ENCODE measurements around the gene HRK.

GRCh38 chr12:116856729-116857128 is 24.5 kb downstream of the HRK start:
- TF ChIP-seq EP300 (IDR thresholded peaks at IDR 0.05), result no peak
- TF ChIP-seq CTCF (IDR thresholded peaks at IDR 0.05), result no peak
- TF ChIP-seq POLR2A (IDR thresholded peaks at IDR 0.05), result no peak
- TF ChIP-seq POLR2AphosphoS5 (IDR thresholded peaks at IDR 0.05), result no peak
